Superior temporal gyrus (tissue), 1 donor: Measurements from ENCODE around the gene ERH.
"Not testable (repeated sequence)": the region's sequence is repeated elsewhere in the genome, so short reads cannot be mapped to it uniquely, and the experiment has no call there.

ENCODE experiments used
- DNase-seq: peaks from one replicate; pipeline ENCODE4 v3.0.0-alpha.2; 2016; ENCODE audit errors: extremely low spot score

The ERH gene

GRCh38 chr14:69395929-69396328 lies 2.2 kb downstream of the ERH start:
- DNase-seq = no peak

- no peak for DNase-seq
These were observed 5.6 kb downstream of the ERH start for GRCh38 chr14:69392481-69392880.

GRCh38 chr14:69391400-69391799 lies 6.7 kb downstream of the ERH start:
- DNase-seq = not testable (repeated sequence)

DNA sequence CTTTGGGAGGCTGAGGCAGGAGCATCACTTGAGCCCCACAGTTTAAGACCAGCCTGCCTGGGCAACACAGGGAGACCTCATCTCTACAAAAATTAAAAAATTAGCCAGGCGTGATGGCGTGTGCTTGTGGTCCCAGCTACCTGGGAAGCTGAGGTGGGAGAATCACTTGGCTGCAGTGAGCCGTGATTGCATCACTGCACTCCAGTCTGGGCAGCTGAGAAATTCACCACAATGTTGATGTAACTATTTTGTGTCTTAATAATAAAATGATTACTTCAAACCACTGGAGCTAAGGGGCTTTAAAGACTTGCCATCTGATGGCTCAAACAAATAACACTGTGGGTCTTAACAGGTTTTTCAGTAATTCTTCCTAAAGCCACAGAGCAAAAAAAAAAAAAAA lies 10.8 kb downstream of the ERH start:
- no peak for DNase-seq

DNA sequence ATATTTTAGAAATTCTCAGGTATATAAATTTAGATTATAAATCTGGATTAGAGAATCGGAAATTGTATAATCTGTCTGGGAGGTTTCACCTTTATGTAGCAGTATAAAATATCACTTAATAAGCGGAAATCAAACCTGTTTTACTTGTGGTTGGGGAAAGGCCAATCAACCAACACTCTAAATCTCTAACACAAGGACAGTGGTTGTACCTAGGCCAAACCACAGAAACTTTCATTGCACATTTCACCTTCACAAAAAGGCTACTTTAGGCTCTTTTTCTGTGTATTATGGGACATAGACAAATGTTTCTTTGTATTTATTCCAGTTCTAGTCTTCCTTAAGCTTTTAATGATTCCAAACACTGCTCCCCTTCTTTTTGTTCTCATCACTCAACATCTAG lies 19.8 kb downstream of the ERH start:
- DNase-seq = no peak

DNA sequence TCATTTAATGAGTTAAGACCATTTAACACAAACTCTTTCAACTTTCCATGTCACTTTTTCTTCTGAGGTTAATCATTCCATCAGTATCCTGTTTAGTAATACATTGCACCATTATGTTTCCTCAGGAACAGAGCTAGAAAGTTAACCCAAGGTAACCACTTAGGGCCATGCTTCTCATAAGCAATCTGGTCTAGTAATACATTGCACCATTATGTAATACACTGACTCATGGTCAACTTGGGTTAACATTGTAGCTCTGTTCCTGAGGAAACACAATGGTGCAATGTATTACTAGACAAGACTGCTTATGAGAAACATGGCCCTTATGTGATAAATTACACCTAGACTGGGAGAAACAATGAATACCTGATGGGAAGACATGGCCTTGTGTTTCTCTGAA lies 21.7 kb downstream of the ERH start:
- DNase-seq = no peak

GRCh38 chr14:69375722-69376121 lies 22.4 kb downstream of the ERH start:
- DNase-seq = no peak

DNA sequence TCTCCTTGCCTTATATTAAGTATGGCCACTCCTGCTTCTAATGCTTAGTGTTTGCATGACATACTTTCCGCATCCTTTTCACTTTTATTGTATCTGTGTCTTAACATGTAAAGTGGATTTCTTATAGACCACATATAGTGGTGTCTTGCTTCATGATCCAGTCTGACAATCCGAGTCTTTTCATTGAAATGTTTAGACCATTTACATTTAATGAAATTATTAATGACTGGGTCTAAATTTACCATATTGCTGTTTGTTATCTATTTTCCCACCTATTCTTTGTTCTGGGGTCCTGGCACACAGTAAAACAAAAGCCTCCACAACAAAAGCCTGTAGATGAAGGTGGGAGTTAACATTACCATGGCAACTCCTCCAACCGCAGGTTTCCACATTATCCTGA lies 22.9 kb downstream of the ERH start:
- no peak for DNase-seq

- no peak for DNase-seq
These were observed 23.9 kb downstream of the ERH start for GRCh38 chr14:69374235-69374634.

GRCh38 chr14:69373104-69373503 lies 25.0 kb downstream of the ERH start:
- no peak for DNase-seq

DNA sequence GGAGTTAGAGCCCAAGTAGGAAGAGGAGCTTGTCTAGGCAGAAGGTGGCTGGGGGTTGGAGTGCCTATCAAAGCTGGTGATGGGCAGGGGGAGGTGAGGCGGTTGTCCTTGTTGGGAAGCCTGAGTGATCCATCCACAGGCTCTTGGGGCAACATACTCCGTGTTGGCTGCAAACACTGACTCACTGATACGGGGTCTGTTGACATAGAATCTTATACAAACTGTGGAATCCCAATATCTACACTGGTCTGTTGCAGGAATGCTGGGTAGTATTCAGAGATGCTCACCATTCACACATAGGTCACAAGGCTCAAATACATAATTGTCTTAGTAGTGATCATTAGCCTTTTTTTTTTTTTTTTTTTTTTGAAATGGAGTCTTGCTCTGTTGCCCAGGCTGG lies 26.0 kb downstream of the ERH start:
- DNase-seq = no peak

DNA sequence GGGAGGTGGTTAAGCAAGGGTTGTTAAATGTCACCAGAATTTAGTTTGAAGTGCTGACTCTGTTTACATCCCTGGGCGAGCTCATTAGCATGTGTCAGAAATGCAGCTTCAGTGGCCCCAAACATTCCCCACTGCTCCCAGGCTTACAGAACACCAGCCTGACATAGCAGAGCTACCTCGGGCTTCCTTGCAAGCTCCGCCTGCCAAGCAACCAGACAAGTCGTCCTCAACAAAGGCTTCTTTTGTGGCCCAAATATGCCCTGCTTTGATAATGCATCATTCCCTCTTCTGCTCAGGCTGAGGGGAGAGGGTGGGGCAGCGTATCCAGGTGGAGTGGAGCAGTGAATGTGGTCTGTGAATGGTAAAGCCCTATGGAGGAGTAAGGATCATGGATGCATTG lies 28.0 kb downstream of the ERH start:
- DNase-seq = no peak

DNA sequence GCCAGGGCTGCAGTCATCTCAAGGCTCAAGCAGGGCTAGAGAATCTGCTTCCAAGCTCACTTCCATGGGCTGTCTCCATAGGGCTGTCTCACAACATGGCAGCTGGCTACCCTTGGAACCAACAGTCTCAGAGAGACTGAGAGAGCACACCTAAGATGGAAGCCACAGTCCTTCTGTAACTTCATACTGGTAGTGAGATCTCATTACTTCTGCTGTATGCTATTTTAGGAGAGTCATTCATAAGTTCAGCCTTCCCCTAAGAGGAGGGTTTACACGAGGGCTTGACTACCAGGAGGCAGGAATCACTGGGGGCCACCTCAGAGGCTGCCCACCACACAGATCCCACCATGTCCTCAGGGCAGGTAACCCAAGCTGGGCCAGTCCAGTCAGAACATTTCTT lies 29.7 kb downstream of the ERH start:
- no peak for DNase-seq

DNA sequence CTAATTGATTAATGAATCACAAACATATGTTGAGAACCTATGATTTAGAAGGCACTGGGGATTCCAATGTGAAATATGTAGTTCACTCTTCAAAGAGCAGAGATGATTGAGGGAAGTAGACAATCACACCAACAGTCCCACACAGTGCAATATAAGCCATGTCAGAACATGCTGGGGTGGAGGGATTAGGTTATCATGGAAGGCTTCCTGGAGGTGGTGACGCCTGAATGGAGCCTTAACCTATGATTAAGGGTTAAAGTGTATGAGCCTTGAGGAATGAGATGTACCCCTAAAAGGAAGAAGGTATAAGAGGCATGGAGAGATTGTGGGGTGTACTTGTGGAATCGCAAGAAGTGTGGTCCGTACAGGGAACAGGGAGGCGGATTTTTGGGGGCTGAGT lies 31.3 kb downstream of the ERH start:
- DNase-seq = no peak

DNA sequence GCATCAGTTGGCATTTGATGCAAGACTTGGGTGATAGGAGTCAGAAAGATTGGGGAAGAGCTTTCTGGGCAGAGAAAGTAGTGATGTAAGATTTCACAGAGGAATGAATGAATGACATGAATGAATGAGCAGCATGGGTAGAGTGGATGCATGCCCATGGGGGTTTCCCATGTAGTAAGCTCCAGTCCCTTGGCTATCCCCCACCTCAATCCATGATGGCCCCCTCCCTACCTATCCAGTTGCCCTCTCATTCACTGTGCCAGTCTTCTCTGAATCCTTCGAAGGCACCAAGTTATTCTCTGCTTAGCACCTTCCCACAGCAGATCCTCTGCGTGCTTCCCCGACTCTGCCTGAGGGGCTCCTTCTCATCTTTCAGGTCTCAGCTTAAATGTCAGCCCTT lies 32.0 kb downstream of the ERH start:
- DNase-seq = no peak

DNA sequence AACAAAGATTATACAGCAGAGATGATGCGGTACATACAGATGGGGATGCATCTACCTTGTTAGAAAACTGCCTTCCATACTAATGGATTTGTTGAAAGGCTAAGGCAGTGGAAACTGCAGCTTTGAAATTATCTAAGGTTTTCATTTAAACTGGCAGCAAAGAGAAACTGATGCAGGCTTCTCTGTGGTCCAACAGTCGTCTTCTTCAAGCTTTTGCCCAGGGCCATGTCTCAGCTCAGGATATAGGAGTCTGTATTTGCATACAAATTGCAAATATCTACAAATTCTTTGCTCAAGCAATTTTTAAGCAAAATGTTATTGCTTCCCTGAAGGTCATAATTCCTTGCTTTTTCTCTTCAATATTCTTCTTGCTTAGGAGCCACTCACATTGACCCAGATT lies 33.7 kb downstream of the ERH start:
- no peak for DNase-seq

GRCh38 chr14:69363964-69364363 lies 34.1 kb downstream of the ERH start:
- DNase-seq = no peak

DNA sequence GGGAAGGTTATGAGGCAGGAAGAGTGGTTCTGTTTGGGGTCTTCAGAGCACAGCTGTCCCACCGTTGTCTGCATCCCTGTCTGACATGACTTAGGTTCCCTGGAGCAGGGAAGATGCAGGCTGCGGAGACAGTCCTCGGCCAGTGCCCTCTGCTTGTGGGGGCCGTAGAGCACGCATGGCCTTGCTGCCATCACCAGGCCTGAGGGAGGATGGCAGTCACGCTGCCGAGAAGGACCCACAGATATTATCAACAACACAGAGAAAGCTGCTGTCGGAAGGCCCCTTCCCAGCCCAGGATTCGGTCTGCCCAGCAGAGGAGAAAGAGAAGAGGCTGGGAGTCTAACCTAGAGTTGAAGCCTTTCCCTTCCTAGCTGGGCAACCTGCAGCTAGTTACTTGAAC lies 35.0 kb downstream of the ERH start:
- DNase-seq = peak; percentile 62

DNA sequence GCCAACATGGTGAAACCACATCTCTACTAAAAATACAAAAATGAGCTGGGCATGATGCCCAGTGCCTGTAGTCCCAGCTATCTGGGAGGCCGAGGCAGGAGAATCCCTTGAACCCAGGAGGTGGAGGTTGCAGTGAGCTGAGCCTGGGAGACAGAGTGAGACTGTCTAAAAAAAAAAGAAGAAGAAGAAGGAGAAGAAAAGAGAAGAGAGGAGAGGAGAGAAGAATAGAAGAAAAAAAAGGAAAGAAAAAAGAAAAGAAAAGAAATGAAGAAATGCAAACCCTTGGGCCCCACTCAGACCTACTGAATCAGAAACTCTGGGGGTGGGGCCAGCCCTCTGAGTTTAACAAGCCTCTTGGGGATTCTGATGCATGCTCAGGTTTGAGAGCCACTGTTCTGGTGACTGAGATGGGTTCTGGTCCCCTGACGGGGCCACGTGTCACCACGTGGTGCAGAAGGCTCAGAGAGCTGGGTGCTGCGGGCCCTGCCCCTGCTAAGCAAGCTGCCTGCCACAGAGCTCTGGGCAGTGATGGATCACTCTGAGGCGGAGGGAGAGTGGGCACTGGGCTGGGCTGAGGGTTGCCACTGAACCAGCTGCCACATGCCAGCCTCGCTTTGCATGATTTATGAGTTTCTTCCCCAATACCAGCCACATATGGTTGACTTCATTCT lies 37.5 kb downstream of the ERH start:
- no peak for DNase-seq

DNA sequence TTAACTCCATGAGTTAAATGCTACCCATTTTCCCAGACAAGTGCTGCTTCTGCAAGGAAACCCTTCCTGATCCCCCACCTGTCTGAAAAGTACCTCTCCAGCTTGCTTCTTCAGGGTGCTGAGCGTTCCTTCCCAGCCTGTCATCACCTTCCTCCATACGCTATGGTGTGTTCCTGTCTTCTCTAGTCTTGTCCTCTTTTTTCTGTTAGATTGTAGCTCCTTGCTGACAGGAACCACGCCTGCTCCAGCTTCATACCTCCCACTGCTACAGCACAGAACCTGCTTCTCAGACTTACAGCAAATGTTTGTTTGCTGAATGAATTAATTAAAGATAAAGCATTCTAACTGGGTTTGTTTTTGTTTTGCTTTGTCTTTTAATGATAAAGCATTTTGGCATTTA lies 39.1 kb downstream of the ERH start:
- peak; percentile 27 for DNase-seq

GRCh38 chr14:69358233-69358963 lies 39.7 kb downstream of the ERH start:
- no peak for DNase-seq

- no peak for DNase-seq
These were observed 40.4 kb downstream of the ERH start for GRCh38 chr14:69357544-69358200.

DNA sequence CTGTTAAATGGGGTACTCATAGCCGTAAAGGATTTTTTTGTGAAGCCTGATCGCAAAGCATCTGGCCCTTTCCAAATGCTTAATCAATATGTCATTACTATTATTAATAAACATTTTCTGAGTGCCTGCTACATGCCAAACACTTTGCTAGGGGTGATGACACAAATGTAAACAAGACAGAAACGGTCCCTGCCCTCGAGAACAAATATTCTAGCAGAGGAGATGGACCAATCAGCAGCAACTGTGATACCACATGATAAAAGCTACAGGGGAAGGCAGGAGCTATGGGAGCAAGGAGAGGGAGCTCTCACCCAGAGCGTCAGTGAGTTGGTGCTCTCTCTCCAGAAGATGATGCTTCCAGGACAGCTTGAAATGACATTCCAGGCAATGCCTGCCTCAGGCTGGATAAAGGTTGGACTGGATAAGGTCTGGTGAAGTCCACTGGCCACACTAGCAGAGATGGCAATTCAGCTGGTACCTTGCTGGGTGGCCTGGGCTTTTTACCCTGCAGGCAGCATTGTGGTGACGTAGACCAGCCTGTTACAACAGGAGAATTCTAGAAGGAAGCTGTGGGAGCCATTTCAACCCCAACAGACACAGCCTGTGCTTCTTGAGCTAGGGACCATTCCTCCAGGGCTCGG lies 41.1 kb downstream of the ERH start:
- DNase-seq = no peak
